Mucosa of gallbladder (tissue), 1 donor: Measurements from ENCODE around the gene TH. TPM values are rescaled to one million over a fixed set of nuclear protein-coding genes. Genes with fewer than 3 reads are reported as not detected.

Source experiments
- total RNA-seq: library from RNA; stranded (reverse); gene quantifications from one replicate; pipeline ENCODE4 v1.2.1, GENCODE V29; 2021
- donor health status: DM: no; HTN: no; CAD: no.

Gene TH
- total RNA-seq, 1 donor from 2014 or later, result 2.1 TPM

Other genes with a start within 250 kb of the TH start
- 54.8 TPM for gene MRPL23, start 224.5 kb downstream of the TH start, total RNA-seq
- gene H19, start 174.0 kb downstream of the TH start, total RNA-seq, result 67.3 TPM
- gene IGF2, start 32.4 kb downstream of the TH start, total RNA-seq, result 32.5 TPM
- gene INS, start 10.6 kb downstream of the TH start, total RNA-seq, result 1.2 TPM
- 1.1 TPM for gene ASCL2, start 98.8 kb upstream of the TH start, total RNA-seq
- 1.6 TPM for gene C11orf21, start 130.1 kb upstream of the TH start, total RNA-seq
- gene TSPAN32, start 130.2 kb upstream of the TH start, total RNA-seq, result 1.1 TPM
- gene CD81, start 205.5 kb upstream of the TH start, total RNA-seq, result 746 TPM
- 50.5 TPM for gene TSSC4, start 228.9 kb upstream of the TH start, total RNA-seq